Ectodermal cell (in vitro differentiated cells): ENCODE measurements around the gene CORO7.

Experiments
- H3K27ac ChIP-seq: 2 replicates; pipeline ENCODE4 v1.7.0; 2013; ENCODE audit warnings: mild to moderate bottlenecking, low read depth, low read length; ENCODE audit not compliant: insufficient read depth, poor library complexity, severe bottlenecking
- H3K27me3 ChIP-seq: 2 replicates; pipeline ENCODE4 v1.7.0; 2013; ENCODE audit warnings: mild to moderate bottlenecking, low read length; ENCODE audit not compliant: insufficient read depth, control insufficient read depth, poor library complexity, severe bottlenecking
- H3K36me3 ChIP-seq: one replicate; pipeline ENCODE4 v1.7.0; 2013; ENCODE audit warnings: low read length; ENCODE audit not compliant: control insufficient read depth, insufficient read depth
- H3K4me1 ChIP-seq: one replicate; pipeline ENCODE4 v1.7.0; 2013; ENCODE audit warnings: low read length; ENCODE audit not compliant: control insufficient read depth, insufficient read depth
- H3K4me3 ChIP-seq: 2 replicates; pipeline ENCODE4 v1.7.0; 2013; ENCODE audit warnings: low read depth, low read length, control low read depth; ENCODE audit not compliant: insufficient read depth
- H3K9me3 ChIP-seq: 2 replicates; pipeline ENCODE4 v1.7.0; 2013; ENCODE audit warnings: mild to moderate bottlenecking, low read length, moderate library complexity; ENCODE audit not compliant: control insufficient read depth
- WGBS, 2 experiments: methylation state at CpG; one replicate each; pipeline ENCODE4 v1.1.7; 2013; ENCODE audit warnings: missing lambda C conversion rate in 2 of 2; 5-methylcytosine and 5-hydroxymethylcytosine counted together

Gene CORO7

GRCh38 chr16:4352843-4353242 lies 63.6 kb downstream of the CORO7 start:
- WGBS, 2 experiments: 89 to 94% methylated on average over 5 of the region's 5 CpGs
- no peak overlapping the region for H3K4me3 ChIP-seq
- no peaks in the 10 kb centered on the region for H3K9me3 ChIP-seq
- peaks cover 5% of the 10 kb centered on the region for H3K27me3 ChIP-seq
- H3K4me1 ChIP-seq: no peaks in the 10 kb centered on the region
- H3K27ac ChIP-seq: no peak overlapping the region
- no peaks in the 10 kb centered on the region for H3K36me3 ChIP-seq

DNA sequence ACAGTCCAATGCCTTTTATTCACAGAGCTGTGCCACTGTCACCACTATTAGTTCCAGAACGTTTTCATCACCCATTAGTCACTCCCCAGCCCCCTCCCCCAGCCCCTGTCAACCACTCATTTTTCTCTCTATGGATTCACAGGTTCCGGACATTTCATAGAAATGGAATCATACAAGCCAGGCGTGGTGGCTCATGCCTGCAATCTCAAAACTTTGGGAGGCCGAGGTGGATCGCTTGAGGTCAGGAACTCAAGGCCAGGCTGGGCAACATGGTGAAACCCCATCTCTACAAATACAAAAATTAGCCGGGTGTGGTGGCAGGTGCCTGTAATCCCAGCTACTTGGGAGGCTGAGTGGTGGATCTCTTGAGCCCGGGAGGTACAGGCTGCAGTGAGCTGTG lies 64.5 kb downstream of the CORO7 start:
- peaks cover 5% of the 10 kb centered on the region for H3K27me3 ChIP-seq
- no peaks in the 10 kb centered on the region for H3K4me1 ChIP-seq
- no peaks in the 10 kb centered on the region for H3K9me3 ChIP-seq
- H3K36me3 ChIP-seq: no peaks in the 10 kb centered on the region
- 87% methylated on average over 7 of the region's 7 CpGs for WGBS, 2 experiments
- H3K4me3 ChIP-seq: no peak overlapping the region
- H3K27ac ChIP-seq: no peak overlapping the region

DNA sequence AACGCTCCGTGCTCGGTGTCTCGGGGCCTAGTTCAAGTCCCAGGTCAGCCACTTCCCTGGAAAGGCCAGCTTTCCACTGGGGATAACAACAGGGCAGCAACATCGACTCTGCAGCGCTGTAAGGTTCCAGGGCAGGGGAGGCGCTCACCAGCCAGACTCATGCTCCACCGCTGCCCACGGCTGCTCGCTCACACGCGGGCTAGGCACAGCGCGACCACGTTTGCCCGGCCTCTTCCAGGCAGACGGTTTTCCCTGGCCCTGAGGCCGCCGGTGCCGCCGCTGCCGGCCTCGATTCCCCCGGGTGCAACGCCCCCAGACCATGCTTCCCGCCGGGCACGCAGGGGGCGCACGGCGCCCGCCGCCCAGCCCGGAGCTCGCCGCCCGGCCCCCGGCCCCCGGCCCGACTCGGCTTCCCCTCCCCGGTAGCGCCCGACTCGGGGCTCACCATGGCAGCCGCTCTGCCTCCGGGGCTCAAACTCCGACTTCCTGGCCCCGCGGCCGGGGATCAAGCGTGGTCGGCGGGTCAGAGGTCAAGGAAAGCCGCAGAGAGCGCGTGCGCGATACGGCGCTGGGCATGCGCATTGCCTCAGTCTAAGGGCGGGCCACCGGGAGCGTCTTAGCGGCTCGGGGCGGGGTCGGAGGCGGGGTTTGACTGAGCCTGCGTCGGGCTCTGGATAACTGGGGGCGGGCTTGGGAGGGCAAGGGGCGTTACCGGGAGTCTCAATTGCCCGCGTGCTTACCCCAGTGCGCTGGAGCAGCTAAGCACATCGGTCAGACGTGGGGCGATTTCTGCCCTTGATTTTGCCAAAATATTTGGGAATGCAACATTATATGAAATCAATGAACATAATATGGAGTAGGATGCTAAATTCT lies 65.4 kb downstream of the CORO7 start, which contains the start of gene PAM16:
Gene PAM16, minus strand, starts transcription at position 535 of the 873 bp plus-strand sequence. Its CDS starts 87 bp downstream, at position 448.
- WGBS, 2 experiments: 0 to 1% methylated on average over 81 of the region's 81 CpGs
- Histone ChIP-seq H3K4me3 (peak within 1 kb of the TSS; percentile 92), H3K27me3 (peaks cover 5% of the 10 kb centered on the region), H3K27ac (peak within 1 kb of the TSS; percentile 74), H3K36me3 (no peaks in the 10 kb centered on the region), H3K9me3 (no peaks in the 10 kb centered on the region), H3K4me1 (no peaks in the 10 kb centered on the region)

GRCh38 chr16:4350365-4350786 lies 66.0 kb downstream of the CORO7 start:
- H3K9me3 ChIP-seq: no peaks in the 10 kb centered on the region
- H3K36me3 ChIP-seq: no peaks in the 10 kb centered on the region
- WGBS, 2 experiments: 33 to 34% methylated on average over 23 of the region's 24 CpGs
- H3K27me3 ChIP-seq: peaks cover 5% of the 10 kb centered on the region
- H3K4me1 ChIP-seq: no peaks in the 10 kb centered on the region
- H3K4me3 ChIP-seq: peak overlapping the region; percentile 92
- no peak overlapping the region for H3K27ac ChIP-seq

- Histone ChIP-seq H3K27me3 (peaks cover 5% of the 10 kb centered on the region), H3K27ac (no peak overlapping the region), H3K9me3 (no peaks in the 10 kb centered on the region), H3K36me3 (no peaks in the 10 kb centered on the region), H3K4me1 (no peaks in the 10 kb centered on the region), H3K4me3 (no peak overlapping the region)
- 94 to 96% methylated on average over 5 of the region's 5 CpGs for WGBS, 2 experiments
Measured at GRCh38 chr16:4349332-4349731, 67.1 kb downstream of the CORO7 start.

DNA sequence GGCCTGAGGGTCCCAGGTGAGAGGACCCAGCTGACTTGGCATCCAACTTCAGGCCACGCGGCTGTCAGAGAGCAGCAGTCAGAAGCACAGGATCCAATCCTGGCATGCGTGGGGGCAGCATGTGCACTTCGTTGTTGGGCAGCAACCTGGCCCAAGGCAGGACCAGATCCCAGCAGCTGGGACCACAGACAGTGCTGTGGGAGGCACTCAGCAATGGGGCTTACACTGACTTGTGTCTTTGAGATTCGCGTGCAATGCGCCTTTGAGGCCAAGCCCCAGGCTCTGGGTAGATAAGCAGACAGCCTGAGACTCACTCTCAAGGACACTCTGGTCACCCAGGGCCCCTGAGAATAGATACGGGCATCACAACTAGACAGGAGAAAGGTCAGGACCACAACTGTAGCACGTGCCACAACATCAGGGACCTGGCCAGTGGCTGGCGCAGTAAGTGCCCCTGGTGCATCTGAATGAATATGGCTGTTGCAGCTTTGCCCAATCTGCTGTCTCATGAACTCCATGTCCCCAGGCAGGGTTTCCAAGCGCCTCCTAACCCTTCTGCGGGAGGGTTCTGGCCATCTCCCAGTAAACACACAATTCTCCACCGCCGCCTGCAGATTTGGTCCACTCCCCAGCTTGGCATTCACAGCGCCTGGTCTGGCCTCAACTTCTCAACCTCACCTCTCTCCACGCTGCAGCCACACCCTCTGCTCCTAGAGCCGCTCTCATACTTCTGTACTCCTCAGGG lies 68.5 kb downstream of the CORO7 start:
- H3K9me3 ChIP-seq: no peaks in the 10 kb centered on the region
- peaks cover 5% of the 10 kb centered on the region for H3K27me3 ChIP-seq
- no peaks in the 10 kb centered on the region for H3K36me3 ChIP-seq
- H3K27ac ChIP-seq: no peak overlapping the region
- no peak overlapping the region for H3K4me3 ChIP-seq
- 94 to 95% methylated on average over 17 of the region's 17 CpGs for WGBS, 2 experiments
- no peaks in the 10 kb centered on the region for H3K4me1 ChIP-seq

GRCh38 chr16:4347010-4347409 lies 69.4 kb downstream of the CORO7 start:
- no peaks in the 10 kb centered on the region for H3K9me3 ChIP-seq
- H3K4me3 ChIP-seq: no peak overlapping the region
- no peaks in the 10 kb centered on the region for H3K4me1 ChIP-seq
- no peak overlapping the region for H3K27ac ChIP-seq
- no peaks in the 10 kb centered on the region for H3K36me3 ChIP-seq
- peaks cover 5% of the 10 kb centered on the region for H3K27me3 ChIP-seq
- 92 to 94% methylated on average over 8 of the region's 8 CpGs for WGBS, 2 experiments

DNA sequence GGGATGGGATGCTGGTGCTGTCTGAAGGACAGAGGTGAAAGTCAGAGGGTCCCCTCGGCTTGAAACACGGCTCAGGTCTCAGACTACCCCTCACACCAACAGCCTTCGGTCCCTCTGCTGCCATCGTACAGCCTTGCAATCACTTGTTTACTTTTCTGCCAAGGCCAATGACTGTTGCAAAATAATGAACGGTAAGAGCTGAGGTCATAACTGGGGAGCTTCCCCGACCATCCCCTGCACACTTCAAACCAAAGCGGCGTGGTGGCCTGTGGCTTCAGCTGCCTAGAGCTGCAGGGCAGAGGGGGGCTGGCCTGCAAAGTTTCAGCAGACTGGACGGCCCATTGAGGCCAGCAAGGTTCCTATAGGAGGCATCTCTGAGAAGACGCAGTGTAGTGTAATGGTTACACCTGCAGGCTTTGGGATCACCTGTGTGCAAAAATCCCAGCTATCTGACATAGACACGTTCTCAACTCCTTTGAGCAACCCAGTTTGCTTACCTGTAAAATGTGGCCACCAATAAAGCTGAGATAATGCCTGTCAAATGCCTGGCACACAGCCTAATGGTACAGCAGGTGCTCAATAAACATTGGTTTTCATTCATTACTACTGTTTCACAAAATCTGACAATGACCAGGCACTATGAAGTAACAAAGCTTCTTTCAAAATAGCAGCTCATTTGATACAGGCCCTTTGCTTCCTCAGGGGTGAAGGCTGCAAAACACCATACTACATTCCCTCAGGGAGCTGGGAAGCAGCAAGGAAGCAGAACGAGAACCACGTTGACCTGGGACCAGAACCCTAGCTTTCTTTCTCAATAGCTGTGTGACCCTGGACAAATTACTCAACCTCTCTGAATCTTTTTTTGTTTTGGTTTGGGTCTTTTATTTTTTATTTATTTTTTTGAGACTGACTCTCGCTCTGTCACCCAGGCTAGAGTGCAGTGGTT lies 70.3 kb downstream of the CORO7 start:
- Histone ChIP-seq H3K9me3 (no peaks in the 10 kb centered on the region), H3K4me3 (no peak overlapping the region), H3K27ac (no peak overlapping the region), H3K27me3 (no peaks in the 10 kb centered on the region), H3K4me1 (no peaks in the 10 kb centered on the region), H3K36me3 (no peaks in the 10 kb centered on the region)
- 94 to 95% methylated on average over 14 of the region's 14 CpGs for WGBS, 2 experiments

- Histone ChIP-seq H3K9me3 (no peaks in the 10 kb centered on the region), H3K36me3 (no peaks in the 10 kb centered on the region), H3K4me3 (no peak overlapping the region), H3K27me3 (no peaks in the 10 kb centered on the region), H3K27ac (no peak overlapping the region), H3K4me1 (no peaks in the 10 kb centered on the region)
- WGBS, 2 experiments: 96% methylated on average over 26 of the region's 26 CpGs
Measured at GRCh38 chr16:4344983-4345835, 71.2 kb downstream of the CORO7 start.
